Measurements from ENCODE around the gene HINT3.

Gene HINT3

GRCh38 chr6:125918230-125918629 lies 38.3 kb upstream of the HINT3 start:
- no peaks in the 10 kb centered on the region for H3K27me3 ChIP-seq (replicated peaks)
- H3K4me3 ChIP-seq (ENCODE audit: low read depth, low read length), result no peak overlapping the region
- TF ChIP-seq CTCF (IDR thresholded peaks at IDR 0.05; ENCODE audit: low read depth, low read length, missing control alignments), result no peak
- in situ Hi-C loops (cut with HindIII; ENCODE audit: low pct_ligation_motif_present, low sequenced_read_pairs), result no loop called here
- H3K36me3 ChIP-seq (replicated peaks), result peaks cover 37% of the 10 kb centered on the region
- DNase-seq, result no peak
- H3K27ac ChIP-seq, result peak overlapping the region; percentile 74

- no peak for TF ChIP-seq CTCF (IDR thresholded peaks at IDR 0.05; ENCODE audit: low read depth, low read length, missing control alignments)
- Histone ChIP-seq H3K36me3 (replicated peaks) (peaks cover 44% of the 10 kb centered on the region), H3K4me3 (ENCODE audit: low read depth, low read length) (peak overlapping the region; percentile 27), H3K27ac (peak overlapping the region; percentile 74), H3K27me3 (replicated peaks) (no peaks in the 10 kb centered on the region)
- peak; percentile 85 for DNase-seq
- in situ Hi-C loops (cut with HindIII; ENCODE audit: low pct_ligation_motif_present, low sequenced_read_pairs), result no loop called here
These were observed 37.6 kb upstream of the HINT3 start for GRCh38 chr6:125918681-125919566.

GRCh38 chr6:125919618-125920017 lies 37.0 kb upstream of the HINT3 start:
- no peak for DNase-seq
- Histone ChIP-seq H3K4me3 (ENCODE audit: low read depth, low read length) (no peak overlapping the region), H3K27ac (peak overlapping the region; percentile 74), H3K27me3 (replicated peaks) (no peaks in the 10 kb centered on the region), H3K36me3 (replicated peaks) (peaks cover 45% of the 10 kb centered on the region)
- TF ChIP-seq CTCF (IDR thresholded peaks at IDR 0.05; ENCODE audit: low read depth, low read length, missing control alignments), result no peak
- in situ Hi-C loops (cut with HindIII; ENCODE audit: low pct_ligation_motif_present, low sequenced_read_pairs), result no loop called here

- no peaks in the 10 kb centered on the region for H3K27me3 ChIP-seq (replicated peaks)
- in situ Hi-C loops (cut with HindIII; ENCODE audit: low pct_ligation_motif_present, low sequenced_read_pairs), result no loop called here
- no peak for DNase-seq
- TF ChIP-seq CTCF (IDR thresholded peaks at IDR 0.05; ENCODE audit: low read depth, low read length, missing control alignments), result no peak
- no peak overlapping the region for H3K27ac ChIP-seq
- H3K36me3 ChIP-seq (replicated peaks), result peaks cover 42% of the 10 kb centered on the region
- H3K4me3 ChIP-seq (ENCODE audit: low read depth, low read length), result no peak overlapping the region
These were observed 34.2 kb upstream of the HINT3 start for GRCh38 chr6:125922322-125922860.

- H3K36me3 ChIP-seq (replicated peaks), result peaks cover 52% of the 10 kb centered on the region
- no peak for DNase-seq
- no peaks in the 10 kb centered on the region for H3K27me3 ChIP-seq (replicated peaks)
- H3K4me3 ChIP-seq (ENCODE audit: low read depth, low read length), result no peak overlapping the region
- no peak for TF ChIP-seq CTCF (IDR thresholded peaks at IDR 0.05; ENCODE audit: low read depth, low read length, missing control alignments)
- no peak overlapping the region for H3K27ac ChIP-seq
- in situ Hi-C loops (cut with HindIII; ENCODE audit: low pct_ligation_motif_present, low sequenced_read_pairs), result no loop called here
These were observed 33.1 kb upstream of the HINT3 start for GRCh38 chr6:125923366-125923877.
